Gastroesophageal sphincter (tissue), 3 donors: ENCODE data around the gene PTPRJ.

Experiments used
- POLR2A ChIP-seq, 2 donors: fragments of 450-650 bp; IDR thresholded peaks; one replicate each; pipeline ENCODE4 v1.6.1; 2017; ENCODE audit warnings: antibody characterized with exemption in 2 of 2, mild to moderate bottlenecking in 2 of 2, moderate library complexity in 1 of 2
- TF ChIP-seq, protein P1 (sequence below), 4 experiments: fragments of 200-600 bp in 2 of 4; fragments of 450-650 bp in 2 of 4; sonication (generic) in 1 of 4; IDR thresholded peaks; one replicate each; pipeline ENCODE4 v1.5.1; 2017 to 2019; ENCODE audit warnings: antibody characterized with exemption in 4 of 4, mild to moderate bottlenecking in 2 of 4, moderate library complexity in 2 of 4

- no peak for TF ChIP-seq POLR2A (IDR thresholded peaks at IDR 0.05)
- TF ChIP-seq, protein P1, sequence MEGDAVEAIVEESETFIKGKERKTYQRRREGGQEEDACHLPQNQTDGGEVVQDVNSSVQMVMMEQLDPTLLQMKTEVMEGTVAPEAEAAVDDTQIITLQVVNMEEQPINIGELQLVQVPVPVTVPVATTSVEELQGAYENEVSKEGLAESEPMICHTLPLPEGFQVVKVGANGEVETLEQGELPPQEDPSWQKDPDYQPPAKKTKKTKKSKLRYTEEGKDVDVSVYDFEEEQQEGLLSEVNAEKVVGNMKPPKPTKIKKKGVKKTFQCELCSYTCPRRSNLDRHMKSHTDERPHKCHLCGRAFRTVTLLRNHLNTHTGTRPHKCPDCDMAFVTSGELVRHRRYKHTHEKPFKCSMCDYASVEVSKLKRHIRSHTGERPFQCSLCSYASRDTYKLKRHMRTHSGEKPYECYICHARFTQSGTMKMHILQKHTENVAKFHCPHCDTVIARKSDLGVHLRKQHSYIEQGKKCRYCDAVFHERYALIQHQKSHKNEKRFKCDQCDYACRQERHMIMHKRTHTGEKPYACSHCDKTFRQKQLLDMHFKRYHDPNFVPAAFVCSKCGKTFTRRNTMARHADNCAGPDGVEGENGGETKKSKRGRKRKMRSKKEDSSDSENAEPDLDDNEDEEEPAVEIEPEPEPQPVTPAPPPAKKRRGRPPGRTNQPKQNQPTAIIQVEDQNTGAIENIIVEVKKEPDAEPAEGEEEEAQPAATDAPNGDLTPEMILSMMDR (IDR thresholded peaks at IDR 0.05), result no peak
Measured at GRCh38 chr11:48122246-48122645, 141.9 kb downstream of the PTPRJ start.
